UCSD-AML1 (cell line): ENCODE results near the gene BTRC.

Experiments used
- DNase-seq: peaks from one replicate; lab custom pipeline; 2025; ENCODE audit not compliant: unreplicated experiment; lab: John Stamatoyannopoulos, UW

The BTRC gene

DNA sequence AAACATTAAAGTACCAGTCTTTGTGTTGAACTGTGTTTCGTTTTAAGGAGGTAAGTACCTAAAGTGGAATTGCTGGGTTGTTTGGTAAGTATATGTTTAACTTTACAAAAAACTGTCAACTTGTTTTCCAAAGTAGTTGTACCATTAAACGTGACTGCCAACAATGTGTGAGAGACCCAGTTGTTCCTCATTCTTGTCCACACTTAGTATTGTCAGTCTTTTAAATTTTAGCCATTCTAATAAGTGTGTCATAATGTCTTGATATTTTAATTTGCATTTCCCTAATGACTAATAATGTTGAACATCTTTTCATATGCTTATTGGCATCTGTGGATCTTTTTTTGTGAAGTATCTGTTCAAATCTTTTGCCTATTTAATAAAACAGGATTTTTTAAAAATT lies 159.8 kb downstream of the BTRC start:
- DNase-seq, result no peak

DNA sequence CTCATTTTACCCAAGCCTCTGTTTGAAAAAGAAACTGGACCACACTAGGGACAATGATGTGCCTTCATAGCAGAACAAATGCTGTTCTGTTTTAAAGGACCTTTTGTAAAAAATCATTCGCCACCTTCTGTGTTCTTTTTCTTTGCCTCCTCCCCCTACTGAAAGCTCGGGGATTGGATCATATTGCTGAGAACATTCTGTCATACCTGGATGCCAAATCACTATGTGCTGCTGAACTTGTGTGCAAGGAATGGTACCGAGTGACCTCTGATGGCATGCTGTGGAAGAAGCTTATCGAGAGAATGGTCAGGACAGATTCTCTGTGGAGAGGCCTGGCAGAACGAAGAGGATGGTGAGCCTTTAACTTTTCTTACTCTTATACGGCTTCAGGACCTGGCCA lies 171.9 kb downstream of the BTRC start:
- no peak for DNase-seq

DNA sequence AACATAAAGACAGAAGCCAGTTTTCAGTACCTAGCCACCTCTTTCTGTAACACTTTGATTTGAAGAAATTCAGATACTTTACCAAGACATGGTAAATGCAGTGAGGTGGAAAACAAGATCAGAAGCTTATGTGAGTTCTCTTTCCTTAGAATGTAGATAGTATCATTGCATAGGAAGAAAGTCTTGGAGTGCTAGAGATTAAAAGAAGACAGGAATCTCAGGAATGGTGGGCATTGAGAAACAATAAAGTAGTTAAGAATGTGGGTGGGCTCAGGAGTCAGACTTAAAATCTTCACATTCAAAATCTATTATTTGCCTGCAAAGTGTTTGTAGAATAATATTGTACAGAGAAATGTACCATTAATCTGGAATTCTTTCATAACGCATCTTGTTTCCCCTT lies 175.2 kb downstream of the BTRC start:
- DNase-seq, result no peak

DNA sequence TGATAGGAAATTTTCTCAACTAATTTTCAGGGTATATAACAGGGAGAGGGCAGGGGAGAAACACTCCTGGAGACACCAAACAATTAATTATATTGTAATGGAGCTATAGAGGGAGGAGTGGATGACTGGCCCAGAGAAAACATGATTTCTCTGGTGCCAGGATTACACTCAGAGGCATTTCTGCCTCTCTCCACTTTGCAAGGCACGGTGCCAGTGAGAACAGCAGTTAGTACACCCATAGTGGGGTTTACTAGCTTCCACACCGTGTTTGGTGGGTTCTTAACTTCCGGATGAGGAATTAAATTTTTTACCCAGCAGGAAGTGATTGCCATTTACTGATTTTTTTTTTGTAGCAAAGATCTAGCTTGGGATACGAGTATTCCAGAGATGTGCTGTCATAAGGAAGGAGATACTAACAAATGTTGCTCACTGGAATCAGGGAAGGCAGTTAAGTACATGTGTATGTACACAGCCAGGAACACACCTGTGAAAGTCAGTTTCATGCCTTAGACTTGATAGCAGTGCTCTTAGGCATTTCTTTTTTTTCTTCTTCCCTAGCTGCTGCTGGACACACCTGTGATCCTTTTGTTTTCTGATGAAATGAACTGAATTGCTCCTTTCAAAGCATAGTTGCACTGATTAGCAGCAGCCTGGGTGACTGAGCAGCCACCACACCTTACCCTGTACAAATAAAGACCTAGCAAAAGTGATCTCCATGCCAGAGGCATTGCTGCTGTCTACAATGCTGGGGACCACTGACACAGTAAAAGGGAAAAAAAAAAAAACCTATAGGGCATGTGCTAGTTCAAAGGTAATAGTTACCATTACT lies 176.0 kb downstream of the BTRC start:
- no peak for DNase-seq

DNA sequence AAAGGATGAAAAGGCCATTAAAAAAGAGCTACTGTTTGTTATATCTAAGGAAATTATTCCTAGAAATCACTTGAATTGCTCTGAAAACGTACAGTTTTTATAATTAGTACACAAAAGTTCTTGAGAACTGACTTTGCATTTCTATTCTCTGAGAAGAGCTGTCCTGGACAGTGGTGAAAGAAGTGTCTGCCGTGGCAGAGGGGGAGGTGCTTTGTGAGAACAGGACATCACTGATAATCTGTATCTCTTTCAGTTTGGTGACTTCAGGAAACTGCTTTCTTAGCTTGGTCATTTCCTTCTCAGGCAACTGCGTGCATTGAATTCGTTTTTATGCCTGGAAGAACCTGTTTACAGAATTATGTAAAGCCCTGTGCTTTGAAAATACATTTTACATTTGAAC lies 182.0 kb downstream of the BTRC start:
- peak; percentile 17 for DNase-seq

DNA sequence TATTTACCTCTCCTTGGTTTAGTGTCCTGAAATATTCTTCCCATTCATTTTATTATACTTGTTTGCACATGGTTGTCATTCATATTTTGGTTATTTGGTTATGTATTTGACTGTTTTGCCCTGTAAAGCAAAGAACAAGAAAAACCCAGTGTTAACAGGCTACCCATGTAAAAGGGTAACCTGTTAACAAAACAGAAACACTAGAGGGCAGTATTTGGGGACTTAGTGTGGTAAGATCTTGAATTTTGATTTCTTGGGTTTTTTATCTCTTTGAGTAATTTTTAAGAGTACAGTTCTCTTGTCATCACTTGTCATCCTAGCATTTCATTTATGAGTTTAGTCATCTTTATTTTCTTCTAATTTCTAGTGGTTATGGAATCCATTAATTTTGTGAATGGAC lies 182.8 kb downstream of the BTRC start:
- DNase-seq, result no peak

DNA sequence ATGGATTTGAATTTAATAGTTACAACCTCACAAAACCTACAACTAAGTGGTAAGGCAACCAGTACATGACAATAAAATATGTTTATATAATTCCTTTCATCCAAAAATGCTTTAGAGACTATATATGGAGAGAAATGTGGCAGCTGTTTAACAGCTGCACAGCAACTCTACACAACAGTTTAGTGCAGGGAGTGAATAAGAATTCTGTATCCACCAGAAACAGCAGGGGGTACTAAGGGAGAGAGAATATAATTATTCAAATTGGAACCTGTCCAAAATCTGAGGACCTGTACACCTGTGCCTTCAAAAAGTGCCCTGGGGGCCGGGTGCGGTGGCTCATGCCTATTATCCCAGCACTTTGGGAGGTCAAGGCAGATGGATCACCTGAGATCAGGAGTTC lies 184.5 kb downstream of the BTRC start:
- DNase-seq, result no peak

DNA sequence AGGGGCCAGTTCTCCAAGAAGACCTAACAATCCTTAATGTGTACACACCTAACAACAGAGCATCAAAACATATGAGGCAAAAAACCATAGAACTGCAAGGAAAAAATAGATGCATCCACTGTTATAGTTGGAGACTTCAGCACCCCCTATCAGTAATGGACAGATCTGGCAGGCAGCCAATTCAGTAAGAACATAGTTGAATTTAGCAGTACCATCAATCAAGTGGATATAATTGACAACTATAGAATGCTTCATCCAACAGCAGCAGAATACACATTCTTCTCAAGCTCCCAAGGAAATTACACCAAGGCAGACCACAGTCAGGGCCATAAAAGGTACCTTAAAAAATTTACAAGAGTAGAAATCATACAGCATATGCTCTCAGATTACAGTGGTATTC lies 191.9 kb downstream of the BTRC start:
- DNase-seq, result no peak

DNA sequence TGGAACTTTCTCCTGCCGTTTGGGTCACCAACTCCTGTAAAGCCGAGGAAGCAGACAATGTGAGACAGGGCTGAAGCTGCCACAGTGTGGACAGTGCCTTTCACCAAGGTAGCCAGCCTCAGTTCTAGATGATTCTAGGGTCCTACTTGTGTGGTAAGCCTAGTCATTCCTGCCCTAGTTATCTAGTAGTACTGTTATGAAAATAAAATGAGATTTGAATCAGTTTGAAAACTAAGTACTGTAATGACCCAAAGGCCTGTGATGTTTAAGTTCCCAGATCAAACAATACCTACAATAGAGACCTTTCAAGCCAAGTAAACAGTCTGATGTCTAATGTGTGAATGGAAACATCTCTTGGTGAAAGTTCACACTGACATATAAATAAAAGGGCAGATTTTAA lies 197.0 kb downstream of the BTRC start:
- no peak for DNase-seq

DNA sequence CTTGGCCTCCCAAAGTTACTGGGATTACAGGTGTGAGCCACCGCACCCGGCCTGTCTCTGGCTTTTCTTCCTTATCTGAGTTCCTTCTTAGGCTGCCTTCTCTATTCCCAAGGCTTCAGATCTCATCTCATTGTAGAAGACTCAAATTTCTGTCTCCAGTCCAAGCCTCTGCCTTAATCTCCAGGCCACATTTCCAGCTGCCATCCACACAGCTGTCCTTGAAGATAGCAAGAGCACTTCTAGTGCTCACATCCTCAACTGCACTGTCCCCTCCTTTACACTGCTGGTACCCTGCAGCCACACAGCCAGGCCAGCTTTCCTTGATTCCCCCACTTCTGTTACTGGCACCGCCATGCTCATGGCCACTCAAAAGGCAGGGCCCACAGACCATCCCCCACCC lies 198.5 kb downstream of the BTRC start:
- no peak for DNase-seq

DNA sequence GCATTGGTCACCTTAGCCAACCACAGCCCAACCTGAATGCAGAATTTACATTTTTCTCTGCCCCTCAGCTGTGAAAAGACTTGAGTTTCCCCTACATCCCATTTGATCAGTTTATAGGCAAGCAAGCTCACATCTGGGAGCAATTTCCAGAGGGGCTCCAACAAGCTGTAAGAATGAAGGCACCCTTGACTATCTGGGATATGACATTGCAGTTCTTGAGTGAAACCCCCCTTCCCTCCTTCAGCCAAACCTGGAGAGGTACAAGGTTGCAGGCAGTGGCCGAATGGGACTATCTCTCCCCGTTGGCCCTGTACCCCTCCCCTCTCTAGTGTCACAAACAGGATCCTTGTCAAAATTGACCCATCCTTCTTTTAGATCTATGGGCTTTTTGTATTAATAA lies 203.6 kb downstream of the BTRC start:
- no peak for DNase-seq

DNA sequence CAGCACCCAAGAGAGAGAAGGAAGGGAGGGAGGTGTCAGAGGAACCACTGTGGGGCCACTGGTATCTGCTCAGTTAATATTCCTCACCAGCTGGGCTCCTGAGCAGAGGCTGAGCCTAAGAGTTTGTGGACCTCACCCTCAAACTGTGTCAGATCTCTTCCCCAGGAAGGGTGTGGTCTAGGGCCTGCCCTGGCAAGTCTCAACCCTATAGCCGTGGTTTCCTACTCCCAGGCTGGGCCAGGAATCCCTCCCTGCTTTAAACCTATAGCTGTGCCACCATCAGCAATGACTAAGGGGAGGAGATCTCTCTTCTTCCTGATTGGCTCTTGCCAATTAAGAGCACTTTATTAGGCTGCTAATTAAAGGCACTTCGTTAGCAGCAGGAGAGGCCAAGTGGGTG lies 204.2 kb downstream of the BTRC start:
- peak; percentile 59 for DNase-seq

DNA sequence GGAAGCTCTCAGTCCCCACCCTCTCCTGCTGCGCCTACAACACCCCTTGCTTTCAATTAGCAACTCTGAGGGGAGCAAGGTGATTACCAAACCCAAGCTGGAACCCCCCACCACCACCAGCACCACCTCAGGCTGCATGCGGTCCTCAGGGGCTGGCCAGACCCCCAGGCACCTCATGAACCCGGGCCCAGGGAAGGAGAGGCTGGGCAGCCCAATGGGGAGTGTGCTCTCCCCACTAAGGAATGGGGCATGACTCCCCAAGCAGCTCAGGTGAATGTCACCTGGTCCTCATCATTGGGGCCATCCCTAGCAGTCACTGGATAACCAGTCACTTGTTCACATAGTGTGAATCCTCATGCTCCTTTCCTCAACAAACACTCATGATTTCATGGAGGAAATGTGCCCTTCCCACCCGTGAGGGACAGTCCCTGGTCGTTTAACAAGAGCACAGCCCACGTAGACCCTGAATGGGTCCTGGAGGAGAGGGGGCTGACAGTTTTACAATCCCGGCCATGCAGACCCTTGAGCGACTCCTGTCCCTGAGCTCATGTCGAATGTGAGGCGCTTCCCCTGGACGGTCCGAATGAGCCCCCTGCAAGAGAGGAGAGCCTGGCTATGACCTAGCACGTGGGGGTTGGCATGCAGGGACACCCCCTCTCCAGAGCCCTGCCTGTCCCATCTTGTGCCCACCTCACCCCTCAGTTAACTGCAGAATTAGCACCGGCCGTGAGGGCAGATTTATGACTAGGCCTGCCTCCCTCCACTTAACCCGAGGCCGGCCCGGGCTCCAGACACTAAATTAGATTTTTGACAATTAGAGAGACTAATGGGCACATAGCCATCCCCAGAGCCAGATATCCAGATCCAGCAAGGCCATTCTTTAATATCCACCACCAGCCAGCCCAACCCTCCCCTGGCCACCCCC lies 205.0 kb downstream of the BTRC start:
- no peak for DNase-seq

DNA sequence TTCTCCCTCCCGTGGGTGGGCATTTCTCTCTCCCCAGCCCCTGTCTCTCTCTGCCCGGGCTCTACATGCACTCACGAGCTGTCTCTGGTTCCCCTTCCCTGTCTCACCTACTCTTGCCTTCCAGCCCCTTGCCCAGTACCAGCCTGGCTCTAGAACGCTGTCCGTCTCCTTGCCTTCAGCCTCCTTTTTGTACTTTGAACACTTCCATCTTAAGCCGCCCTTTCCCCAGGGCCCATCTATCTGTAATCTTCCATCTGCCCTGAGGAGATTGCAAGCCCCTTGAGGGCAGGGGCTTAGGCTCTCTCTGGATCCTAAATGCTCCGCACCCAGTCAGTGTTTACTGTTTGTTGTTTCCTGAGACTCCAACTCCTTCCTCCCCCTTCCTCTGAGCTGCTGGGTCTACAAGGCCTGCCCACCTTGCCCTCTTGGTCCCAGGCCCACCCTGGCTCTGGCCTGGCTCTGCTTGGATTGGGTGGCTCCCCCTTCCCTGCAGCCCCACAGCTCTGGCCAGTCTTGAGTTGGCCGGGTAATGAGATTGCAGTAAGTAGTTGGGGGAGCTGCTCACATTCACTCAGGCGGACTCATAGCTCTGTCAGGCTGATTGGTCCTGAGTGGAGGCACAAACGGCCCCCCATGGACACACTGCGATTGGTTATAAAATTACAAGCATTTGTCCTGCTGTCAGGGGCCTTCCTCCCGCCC lies 205.8 kb downstream of the BTRC start:
- DNase-seq, result no peak

DNA sequence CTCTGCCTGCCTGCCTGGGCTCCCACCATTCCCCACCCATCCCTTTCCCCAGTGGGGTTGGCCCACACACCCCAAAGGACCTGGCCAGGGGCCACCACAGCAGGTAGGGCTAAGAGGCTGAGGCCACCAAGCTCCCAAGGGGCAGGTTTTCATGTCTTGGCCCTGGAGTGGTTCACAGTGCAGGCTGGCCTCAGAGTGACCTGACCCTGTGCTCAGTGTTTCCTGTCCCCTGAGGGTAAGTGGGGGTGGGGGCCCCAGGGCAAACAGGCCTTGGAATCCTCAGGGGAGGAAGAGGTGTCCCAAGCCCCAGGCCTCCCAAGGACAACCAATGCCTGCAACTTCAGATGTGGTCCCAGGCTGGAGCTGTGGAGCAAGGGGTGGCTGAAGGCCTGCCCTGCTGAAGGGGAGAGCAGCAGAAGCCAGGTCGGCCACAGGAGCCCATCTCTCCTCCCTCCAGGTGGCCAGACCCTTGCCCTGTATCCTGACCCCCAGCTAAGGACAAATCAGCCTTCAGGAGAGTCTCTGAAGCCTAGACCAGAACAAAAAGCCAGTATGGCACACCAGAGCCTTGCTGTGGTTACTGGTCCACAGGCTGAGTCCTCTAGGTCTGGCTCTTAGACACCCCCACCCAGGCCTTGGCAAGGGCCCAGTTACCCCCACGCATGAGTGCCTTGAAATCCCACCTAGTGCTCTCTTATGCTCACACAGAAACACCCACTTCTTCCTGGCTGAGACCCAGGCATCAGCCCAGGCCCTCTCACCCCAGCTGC lies 206.5 kb downstream of the BTRC start:
- DNase-seq, result peak; percentile 27

DNA sequence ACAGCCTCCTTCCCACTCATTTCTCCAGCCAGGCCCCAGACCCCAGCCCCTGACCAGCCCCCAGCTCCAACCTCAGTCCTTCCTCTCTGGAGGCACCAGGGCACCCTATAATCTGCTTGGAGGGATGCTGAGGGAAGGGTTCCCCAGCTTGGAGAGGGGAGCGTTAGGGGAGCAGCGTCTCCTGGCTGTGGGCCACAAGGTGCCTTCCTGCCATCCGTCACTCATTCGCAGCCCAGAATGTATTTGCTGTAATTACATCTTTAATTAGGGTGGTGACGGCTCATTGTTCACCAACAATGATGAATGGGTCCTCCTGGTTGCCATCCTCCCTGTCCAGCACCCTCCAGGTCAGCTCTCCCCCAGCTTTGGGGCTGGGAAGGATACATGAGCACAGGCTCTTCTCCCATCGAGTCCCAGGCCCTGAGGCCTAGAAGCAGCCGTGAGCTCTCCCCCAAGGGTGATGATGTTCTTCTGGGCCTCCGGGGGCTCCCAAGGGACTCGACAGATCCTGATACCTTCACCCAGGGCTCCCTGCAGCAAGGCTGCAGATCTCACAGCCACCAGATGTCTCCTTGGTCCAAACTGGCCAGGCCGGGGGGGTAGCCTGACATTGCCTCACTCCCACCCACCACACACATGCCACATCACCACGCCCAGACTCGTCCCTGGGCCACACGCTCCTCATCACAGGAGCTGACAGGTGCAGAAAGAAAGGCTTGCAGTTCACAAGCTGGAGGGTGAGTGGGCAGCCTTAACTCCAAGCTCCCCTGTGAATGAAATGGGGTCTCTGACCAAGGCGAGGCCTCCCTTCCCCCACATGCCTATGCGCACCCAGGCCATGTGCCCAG lies 207.3 kb downstream of the BTRC start:
- DNase-seq, result no peak

DNA sequence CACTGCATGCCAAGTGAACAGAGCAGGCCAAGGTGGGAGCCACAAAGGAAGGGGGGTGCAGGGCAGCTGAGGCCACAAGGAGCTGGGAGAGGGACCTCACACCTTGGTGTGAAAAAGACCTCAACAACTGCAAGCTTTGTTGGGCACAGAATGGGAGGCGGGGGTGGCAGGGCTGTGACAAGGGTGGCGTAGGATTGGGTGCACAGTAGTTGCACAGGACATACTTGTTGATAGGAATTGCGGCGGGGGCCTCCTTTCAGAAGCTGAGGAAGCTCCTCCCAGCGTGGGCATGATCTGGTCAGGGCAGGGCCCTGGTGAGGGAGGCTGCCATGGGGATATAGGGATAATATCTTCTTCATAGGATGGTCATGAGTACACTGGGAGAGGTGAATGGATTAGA lies 208.3 kb downstream of the BTRC start:
- no peak for DNase-seq

DNA sequence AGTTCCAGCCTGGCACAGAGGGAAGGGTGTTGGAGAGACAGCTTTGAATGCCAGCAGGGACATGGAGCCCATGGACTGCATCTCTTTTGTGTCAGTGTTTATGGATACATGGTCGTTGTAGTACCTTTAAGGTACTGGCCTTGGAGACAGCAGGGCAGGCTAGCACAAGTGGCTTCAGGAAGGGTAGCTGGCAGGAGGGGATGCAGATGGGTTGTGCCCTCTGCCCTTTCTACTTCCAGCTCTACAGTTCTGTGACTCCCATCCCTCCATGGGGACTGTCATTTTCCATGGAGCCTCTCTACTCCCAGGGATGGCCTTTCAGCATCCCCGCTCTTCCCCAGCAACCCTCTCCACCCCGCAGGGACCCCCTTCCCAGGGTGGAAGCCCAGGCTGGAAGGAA lies 209.0 kb downstream of the BTRC start:
- DNase-seq, result no peak

DNA sequence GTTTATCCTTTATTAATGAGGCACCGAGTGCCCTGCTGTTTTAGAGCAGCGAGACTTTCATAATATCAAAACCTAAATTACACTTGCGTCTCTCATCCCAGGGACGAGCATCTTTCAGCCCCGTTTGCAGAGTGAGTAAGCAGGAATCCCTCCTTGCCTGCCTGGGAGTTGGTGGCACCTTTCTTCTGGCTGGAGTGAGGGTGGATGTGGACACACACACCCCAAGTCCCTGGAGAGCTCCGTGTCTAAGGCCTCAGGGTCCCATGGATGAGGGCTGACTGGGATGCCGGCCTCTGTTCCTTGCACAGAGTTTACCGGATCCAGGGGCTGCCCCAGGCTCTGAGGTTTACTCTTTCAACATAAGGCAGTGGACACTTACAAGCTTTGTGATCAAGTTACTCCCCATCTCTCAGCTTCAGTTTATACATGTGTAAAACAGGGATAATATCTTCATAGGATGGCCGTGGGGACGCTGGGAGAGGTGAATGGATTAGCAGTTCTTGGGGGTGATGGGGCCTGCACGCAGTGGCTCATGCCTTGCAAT lies 209.6 kb downstream of the BTRC start:
- DNase-seq, result no peak
